Keratinocyte (primary cell): ENCODE data around the gene MAP1S. TPM values are rescaled to one million over a fixed set of nuclear protein-coding genes. Genes with fewer than 3 reads are reported as not detected.

Source experiments
- DNase-seq: peaks from one replicate; pipeline ENCODE4 v3.0.0-alpha.2; 2011; ENCODE audit warnings: low read depth, missing footprints, low spot score
- FAIRE-seq: peaks from 2 replicates; lab custom pipeline; 2011; peaks lifted over from hg19 to GRCh38; lab: Jason Lieb, UNC
- H2AFZ ChIP-seq: 2 replicates; pipeline ENCODE4 v1.6.0; 2012; ENCODE audit warnings: low read length, control low read depth, inconsistent platforms; ENCODE audit not compliant: control insufficient read depth
- H3K27ac ChIP-seq: 2 replicates; pipeline ENCODE4 v1.5.1; 2011; ENCODE audit warnings: low read length; ENCODE audit not compliant: control insufficient read depth, insufficient read depth
- H3K27me3 ChIP-seq: 3 replicates; pipeline ENCODE4 v1.6.0; 2011; ENCODE audit warnings: low read length; ENCODE audit not compliant: control insufficient read depth, insufficient read depth; ENCODE audit errors: extremely low read depth
- H3K36me3 ChIP-seq, 2 experiments: 2 replicates in 1 of 2; 3 replicates in 1 of 2; pipeline ENCODE4 v1.5.1; 2011; ENCODE audit warnings: low read length in 2 of 2, mild to moderate bottlenecking in 1 of 2; ENCODE audit not compliant: control insufficient read depth in 2 of 2, insufficient read depth in 2 of 2; ENCODE audit errors: extremely low read depth in 1 of 2
- H3K4me1 ChIP-seq: 3 replicates; pipeline ENCODE4 v1.5.1; 2011; ENCODE audit warnings: low read length; ENCODE audit not compliant: control insufficient read depth, insufficient read depth; ENCODE audit errors: extremely low read depth
- H3K4me2 ChIP-seq: 3 replicates; pipeline ENCODE4 v1.6.0; 2011; ENCODE audit warnings: low read depth, low read length; ENCODE audit not compliant: control insufficient read depth, insufficient read depth; ENCODE audit errors: extremely low read depth
- H3K4me3 ChIP-seq, 3 experiments: fragments of 200-600 bp in 1 of 3; sonication (generic) in 1 of 3; 2 replicates in 2 of 3; 3 replicates in 1 of 3; pipeline ENCODE4 v1.5.1; 2011 to 2016; ENCODE audit warnings: low read length in 3 of 3, mild to moderate bottlenecking in 3 of 3, control low read depth in 2 of 3, inconsistent platforms in 1 of 3, low read depth in 1 of 3, mixed read lengths in 1 of 3, mixed run types in 1 of 3, moderate library complexity in 1 of 3; ENCODE audit not compliant: control insufficient read depth in 2 of 3, insufficient read depth in 2 of 3; ENCODE audit errors: extremely low read depth in 1 of 3
- H3K79me2 ChIP-seq: 2 replicates; pipeline ENCODE4 v1.6.0; 2012; ENCODE audit warnings: low read length; ENCODE audit not compliant: control insufficient read depth, insufficient read depth
- H3K9ac ChIP-seq: 3 replicates; pipeline ENCODE4 v1.6.0; 2011; ENCODE audit warnings: low read length; ENCODE audit not compliant: control insufficient read depth, insufficient read depth; ENCODE audit errors: extremely low read depth
- H3K9me1 ChIP-seq: 3 replicates; pipeline ENCODE4 v1.6.0; 2011; ENCODE audit warnings: low read length; ENCODE audit not compliant: control insufficient read depth, insufficient read depth; ENCODE audit errors: extremely low read depth
- H3K9me3 ChIP-seq: 2 replicates; pipeline ENCODE4 v1.5.1; 2012; ENCODE audit warnings: low read depth, low read length; ENCODE audit not compliant: control insufficient read depth
- H4K20me1 ChIP-seq: 3 replicates; pipeline ENCODE4 v1.6.0; 2011; ENCODE audit warnings: low read length; ENCODE audit not compliant: control insufficient read depth, insufficient read depth; ENCODE audit errors: extremely low read depth
- CTCF ChIP-seq, 3 experiments: IDR thresholded peaks in 1 of 3; conservative IDR thresholded peaks in 1 of 3; optimal IDR thresholded peaks in 1 of 3; 2 replicates in 2 of 3; 3 replicates in 1 of 3; pipeline versions ENCODE3 to v1.5.1; 2011; ENCODE audit warnings: low read length in 3 of 3, mild to moderate bottlenecking in 3 of 3, moderate library complexity in 2 of 3, control low read depth in 1 of 3, inconsistent platforms in 1 of 3; ENCODE audit not compliant: insufficient read depth in 2 of 3; ENCODE audit errors: extremely low read depth in 1 of 3
- EZH2 ChIP-seq: IDR thresholded peaks from one replicate; pipeline ENCODE4 v1.6.1; 2012; ENCODE audit warnings: inconsistent platforms, mild to moderate bottlenecking, low read length, moderate library complexity
- dilution Hi-C: fragments of 300-500 bp; cut with MboI; formaldehyde crosslinking; loops from one replicate; pipeline ENCODE4 v1.7.0; 2020; ENCODE audit warnings: low sequenced_read_pairs; ENCODE audit not compliant: extremely low pct_ligation_motif_present
- polyA plus RNA-seq, 5 experiments: library from polyadenylated mRNA; depleted of rRNA in 3 of 5; stranded (reverse) in 3 of 5; stranded (forward) in 1 of 5; unstranded in 1 of 5; fragments of >200 nt; gene quantifications; 1 replicate in 1 of 5; 2 replicates in 3 of 5; 3 replicates in 1 of 5; pipeline versions ENCODE4 v1.2.1 to v1.2.3, GENCODE V29; 2011 to 2012; ENCODE audit warnings: missing spikeins in 2 of 5, low read depth in 1 of 5, low replicate concordance in 1 of 5

Gene MAP1S
- polyA plus RNA-seq, 1 donor (not counting 4 experiments of a cell fraction or from before 2014, with no cell fraction given) = 3.7 TPM

- DNase-seq (no peak), FAIRE-seq (peak; percentile 26)
- dilution Hi-C loops = no loop called here
- Histone ChIP-seq H4K20me1 (no peaks in the 10 kb centered on the region), H3K4me1 (no peaks in the 10 kb centered on the region), H3K27ac (no peak overlapping the region), H3K9ac (no peak overlapping the region), H2AFZ (no peak overlapping the region), H3K9me1 (no peaks in the 10 kb centered on the region), H3K4me2 (no peak overlapping the region), H3K4me3 (no peak overlapping the region), H3K79me2 (no peaks in the 10 kb centered on the region), H3K27me3 (no peaks in the 10 kb centered on the region), H3K36me3 (no peaks in the 10 kb centered on the region), H3K9me3 (no peaks in the 10 kb centered on the region)
- no peak for TF ChIP-seq EZH2
- no peak for TF ChIP-seq CTCF (optimal IDR thresholded peaks at IDR 0.05 in 1 of 3, IDR thresholded peaks at IDR 0.05 in 1 of 3, conservative IDR thresholded peaks at IDR 0.05 in 1 of 3; ENCODE audit: extremely low read depth in 1 of 3, insufficient read depth in 2 of 3, low read length in 3 of 3)
These were observed 7.4 kb upstream of the MAP1S start for GRCh38 chr19:17711851-17712250.

GRCh38 chr19:17716309-17716929 is 2.9 kb upstream of the MAP1S start:
- peak in 2 of 3 experiments; percentile 10 to 26 for TF ChIP-seq CTCF (optimal IDR thresholded peaks at IDR 0.05 in 1 of 3, IDR thresholded peaks at IDR 0.05 in 1 of 3, conservative IDR thresholded peaks at IDR 0.05 in 1 of 3; ENCODE audit: extremely low read depth in 1 of 3, insufficient read depth in 2 of 3, low read length in 3 of 3)
- no peak for TF ChIP-seq EZH2
- Histone ChIP-seq H3K9me1 (peaks cover 5% of the 10 kb centered on the region), H3K9ac (no peak overlapping the region), H3K4me2 (no peak overlapping the region), H2AFZ (no peak overlapping the region), H3K79me2 (peaks cover 7% of the 10 kb centered on the region), H3K27me3 (no peaks in the 10 kb centered on the region), H3K9me3 (no peaks in the 10 kb centered on the region), H3K4me3 (no peak overlapping the region), H4K20me1 (peaks cover 12% of the 10 kb centered on the region), H3K4me1 (peaks cover 17% of the 10 kb centered on the region), H3K27ac (no peak overlapping the region), H3K36me3 (peaks cover 0 to 4% of the 10 kb centered on the region in 2 experiments)
- DNase-seq (no peak), FAIRE-seq (no peak)
- dilution Hi-C loops = no loop called here
